Vagina (tissue), 2 donors: ENCODE data around the gene PDE11A.

Experiments used
- CTCF ChIP-seq, 3 experiments: fragments of 450-650 bp in 2 of 3; fragments of 200-600 bp in 1 of 3; sonication (generic) in 1 of 3; IDR thresholded peaks; one replicate each; pipeline ENCODE4 v1.5.1; 2017 to 2019; ENCODE audit warnings: antibody characterized with exemption in 3 of 3, mild to moderate bottlenecking in 2 of 3, moderate library complexity in 2 of 3
- POLR2A ChIP-seq, 2 donors: fragments of 450-650 bp; IDR thresholded peaks; one replicate each; pipeline ENCODE4 v1.6.1; 2017; ENCODE audit warnings: antibody characterized with exemption in 2 of 2, mild to moderate bottlenecking in 2 of 2, moderate library complexity in 2 of 2
- POLR2AphosphoS5 ChIP-seq, 2 donors: sonication (generic); formaldehyde crosslinking; IDR thresholded peaks; one replicate each; pipeline ENCODE4 v1.9.0; 2017; ENCODE audit warnings: antibody characterized with exemption in 2 of 2, mild to moderate bottlenecking in 2 of 2, low read depth in 1 of 2; ENCODE audit not compliant: insufficient read depth in 1 of 2

DNA sequence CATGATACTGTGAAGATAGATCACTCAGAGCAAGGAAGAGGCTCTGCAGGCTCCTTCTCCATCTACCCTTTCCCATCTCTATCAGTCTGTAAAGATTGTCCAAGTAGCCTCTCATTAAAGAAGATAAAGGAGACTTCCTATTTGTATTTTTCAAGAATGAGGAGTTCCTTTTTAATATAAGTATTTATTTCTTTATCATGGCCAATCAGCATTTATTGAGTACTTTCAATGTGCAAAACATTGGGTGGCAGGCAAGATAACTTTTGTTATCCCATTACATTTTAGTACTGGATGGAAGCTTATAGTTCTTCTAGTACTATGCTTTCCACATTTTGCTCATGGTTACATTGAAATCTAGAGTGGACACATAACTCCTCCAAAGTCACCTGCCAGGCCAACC lies 3.6 kb upstream of the PDE11A start:
- TF ChIP-seq CTCF (IDR thresholded peaks at IDR 0.05) (no peak), POLR2A (IDR thresholded peaks at IDR 0.05) (no peak), POLR2AphosphoS5 (IDR thresholded peaks at IDR 0.05; ENCODE audit: insufficient read depth in 1 of 2, low read depth in 1 of 2) (no peak)
